HEK293 (cell line): ENCODE data around the gene IFNGR1.
"Not testable (repeated sequence)": the region's sequence is repeated elsewhere in the genome, so short reads cannot be mapped to it uniquely, and the experiment has no call there.

Source experiments
- CTCF ChIA-PET: fragments of 350-600 bp; formaldehyde crosslinking; extraction: SDS; loops from one replicate; lab custom pipeline; 2021; ENCODE audit warnings: antibody characterized with exemption; lab: Yijun Ruan, JAX
- POLR2A ChIA-PET: fragments of 300-600 bp; formaldehyde crosslinking; extraction: SDS; loops from one replicate; lab custom pipeline; 2020; ENCODE audit warnings: antibody characterized with exemption, inconsistent platforms; lab: Yijun Ruan, JAX
- H3K27ac ChIP-seq: fragments of 200-500 bp; sonication (Bioruptor generic); 2 replicates; pipeline ENCODE4 v1.5.1; 2014; ENCODE audit warnings: low read depth, low read length, control low read depth, inconsistent platforms; ENCODE audit errors: extremely low read depth
- H3K36me3 ChIP-seq, 2 experiments: fragments of 200-500 bp in 1 of 2; sonication (Bioruptor generic) in 1 of 2; 1 replicate in 1 of 2; 2 replicates in 1 of 2; pipeline ENCODE4 v1.5.1; 2014 to 2017; ENCODE audit warnings: inconsistent platforms in 2 of 2, low read length in 2 of 2; ENCODE audit not compliant: control insufficient read depth in 2 of 2, insufficient read depth in 1 of 2
- H3K4me1 ChIP-seq: fragments of 200-500 bp; sonication (Bioruptor generic); 2 replicates; pipeline ENCODE4 v1.5.1; 2014; ENCODE audit warnings: mild to moderate bottlenecking, low read length, inconsistent platforms; ENCODE audit not compliant: control insufficient read depth, insufficient read depth
- H3K4me3 ChIP-seq: 2 replicates; pipeline ENCODE4 v1.5.1; 2011; ENCODE audit warnings: low read depth, mild to moderate bottlenecking, control low read depth, low read length, moderate library complexity
- H3K9me3 ChIP-seq: fragments of 200-500 bp; sonication (Bioruptor generic); 2 replicates; pipeline ENCODE4 v1.5.1; 2014; ENCODE audit warnings: low read depth, low read length, inconsistent platforms; ENCODE audit not compliant: control insufficient read depth, insufficient read depth
- GLI4 ChIP-seq: fragments of 450-650 bp; formaldehyde crosslinking; IDR thresholded peaks from 2 replicates; pipeline ENCODE4 v1.5.1; 2016; ENCODE audit warnings: missing biosample characterization, missing genetic modification characterization
- IKZF3 ChIP-seq: fragments of 450-650 bp; IDR thresholded peaks from 2 replicates; pipeline ENCODE4 v1.5.0; 2018; ENCODE audit warnings: missing biosample characterization, mild to moderate bottlenecking, missing genetic modification characterization, moderate library complexity
- MYNN ChIP-seq: fragments of 450-650 bp; formaldehyde crosslinking; IDR thresholded peaks from 2 replicates; pipeline ENCODE4 v1.5.1; 2016; ENCODE audit warnings: missing biosample characterization, missing genetic modification characterization, borderline replicate concordance
- SETDB1 ChIP-seq: IDR thresholded peaks from one replicate; pipeline ENCODE4 v1.6.1; 2017; ENCODE audit warnings: mild to moderate bottlenecking, low read length, moderate library complexity, mixed read lengths; ENCODE audit not compliant: insufficient read length
- ZFP37 ChIP-seq: fragments of 450-650 bp; formaldehyde crosslinking; IDR thresholded peaks from 2 replicates; pipeline ENCODE4 v1.5.1; 2016; ENCODE audit warnings: missing biosample characterization, missing genetic modification characterization
- ZNF302 ChIP-seq: fragments of 450-650 bp; formaldehyde crosslinking; IDR thresholded peaks from 2 replicates; pipeline ENCODE4 v1.5.1; 2016; ENCODE audit warnings: missing biosample characterization, missing genetic modification characterization, low read depth
- ZNF354C ChIP-seq: fragments of 450-650 bp; formaldehyde crosslinking; IDR thresholded peaks from 2 replicates; pipeline ENCODE4 v1.5.1; 2016; ENCODE audit warnings: missing biosample characterization, missing genetic modification characterization, low read depth, borderline replicate concordance
- ZNF394 ChIP-seq: fragments of 450-650 bp; formaldehyde crosslinking; IDR thresholded peaks from 2 replicates; pipeline ENCODE4 v1.5.1; 2016; ENCODE audit warnings: missing biosample characterization, missing genetic modification characterization, mild to moderate bottlenecking, moderate library complexity, borderline replicate concordance
- ZNF423 ChIP-seq: fragments of 450-650 bp; formaldehyde crosslinking; IDR thresholded peaks from 2 replicates; pipeline ENCODE4 v1.5.1; 2016; ENCODE audit warnings: missing biosample characterization, missing genetic modification characterization
- ZNF514 ChIP-seq: fragments of 450-650 bp; formaldehyde crosslinking; IDR thresholded peaks from 2 replicates; pipeline ENCODE4 v1.5.1; 2016; ENCODE audit warnings: missing biosample characterization, missing genetic modification characterization
- ZNF585B ChIP-seq: fragments of 450-650 bp; formaldehyde crosslinking; IDR thresholded peaks from 2 replicates; pipeline ENCODE4 v1.5.1; 2016; ENCODE audit warnings: missing biosample characterization, missing genetic modification characterization
- ZNF623 ChIP-seq: fragments of 450-650 bp; formaldehyde crosslinking; IDR thresholded peaks from 2 replicates; pipeline ENCODE4 v1.5.1; 2016; ENCODE audit warnings: missing biosample characterization, missing genetic modification characterization
- ZNF626 ChIP-seq: fragments of 450-650 bp; sonication (Bioruptor Pico); formaldehyde crosslinking; IDR thresholded peaks from 2 replicates; pipeline ENCODE4 v1.5.1; 2018; ENCODE audit warnings: missing biosample characterization, missing genetic modification characterization, inconsistent platforms
- ZNF76 ChIP-seq: fragments of 450-650 bp; formaldehyde crosslinking; IDR thresholded peaks from 2 replicates; pipeline ENCODE4; 2016; ENCODE audit warnings: low read depth, missing biosample characterization, missing genetic modification characterization, borderline replicate concordance
- ZNF792 ChIP-seq: fragments of 450-650 bp; formaldehyde crosslinking; IDR thresholded peaks from 2 replicates; pipeline ENCODE4 v1.5.1; 2016; ENCODE audit warnings: missing biosample characterization, missing genetic modification characterization
- ZNF837 ChIP-seq: fragments of 450-650 bp; formaldehyde crosslinking; IDR thresholded peaks from 2 replicates; pipeline ENCODE4 v1.5.1; 2016; ENCODE audit warnings: missing biosample characterization, missing genetic modification characterization
- ZNF843 ChIP-seq: fragments of 450-650 bp; formaldehyde crosslinking; IDR thresholded peaks from 2 replicates; pipeline ENCODE4 v1.5.1; 2016; ENCODE audit warnings: missing biosample characterization, missing genetic modification characterization
- ZSCAN16 ChIP-seq: fragments of 450-650 bp; formaldehyde crosslinking; IDR thresholded peaks from 2 replicates; pipeline ENCODE4 v1.5.1; 2016; ENCODE audit warnings: missing biosample characterization, missing genetic modification characterization
- TF ChIP-seq, protein P1 (sequence below): fragments of 450-650 bp; formaldehyde crosslinking; IDR thresholded peaks from 2 replicates; pipeline ENCODE4 v1.5.1; 2016; ENCODE audit warnings: missing biosample characterization, missing genetic modification characterization
- TF ChIP-seq, protein P2 (sequence below): fragments of 450-650 bp; formaldehyde crosslinking; IDR thresholded peaks from 2 replicates; pipeline ENCODE4 v1.5.1; 2016; ENCODE audit warnings: missing biosample characterization, missing genetic modification characterization

The IFNGR1 gene

DNA sequence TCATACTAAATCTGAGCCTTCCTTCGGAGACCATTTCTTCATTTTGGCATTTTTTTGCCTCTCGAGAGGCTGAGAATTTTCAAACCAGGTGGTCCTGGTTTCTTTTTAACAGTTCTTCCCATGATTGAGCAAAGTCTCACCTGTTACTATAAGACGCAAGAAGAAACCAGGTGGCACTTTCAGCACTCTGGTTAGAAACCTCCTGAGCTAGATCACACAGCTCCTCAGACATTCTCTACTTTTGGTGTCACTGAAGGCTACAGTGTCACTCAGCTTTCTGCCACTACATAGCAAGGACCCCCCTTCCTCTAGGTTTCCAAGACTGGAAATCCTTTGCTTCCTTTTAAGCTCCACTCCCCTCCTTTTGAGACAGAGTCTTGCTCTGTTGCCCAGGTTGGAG lies 7.3 kb downstream of the IFNGR1 start (continued):
- TF ChIP-seq IKZF3 (tag by site-specific recombination) (no peak), ZNF514 (tag by site-specific recombination) (no peak), ZNF302 (tag by site-specific recombination) (no peak), ZNF626 (tag by site-specific recombination) (no peak)

DNA sequence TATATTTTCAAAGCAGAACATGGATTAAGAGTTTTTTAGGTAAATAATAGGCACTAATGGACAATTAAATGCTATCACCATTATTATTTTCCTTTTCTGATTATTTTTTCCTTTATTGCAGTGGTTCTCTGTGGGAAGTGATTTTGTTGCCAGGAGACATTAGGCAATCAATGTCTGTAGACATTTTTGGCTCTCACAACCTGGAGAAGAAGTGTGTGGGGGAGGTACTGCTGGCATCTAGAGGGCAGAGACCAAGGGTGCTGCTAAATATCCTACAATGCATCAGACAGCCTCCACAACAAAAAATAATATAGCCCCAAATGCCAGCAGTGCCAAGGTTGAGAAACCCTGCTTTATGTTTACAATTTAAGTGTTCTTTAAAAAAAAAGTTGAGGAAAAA lies 8.3 kb downstream of the IFNGR1 start:
- H3K4me1 ChIP-seq: no peaks in the 10 kb centered on the region
- POLR2A ChIA-PET: no interaction called here
- CTCF ChIA-PET: no interaction called here
- no peak for TF ChIP-seq ZSCAN16
- no peak for TF ChIP-seq MYNN (tag by site-specific recombination)
- TF ChIP-seq ZNF843: no peak
- TF ChIP-seq ZFP37: no peak
- TF ChIP-seq ZNF792: no peak
- no peak for TF ChIP-seq ZNF623 (tag by site-specific recombination)
- TF ChIP-seq, protein P1, sequence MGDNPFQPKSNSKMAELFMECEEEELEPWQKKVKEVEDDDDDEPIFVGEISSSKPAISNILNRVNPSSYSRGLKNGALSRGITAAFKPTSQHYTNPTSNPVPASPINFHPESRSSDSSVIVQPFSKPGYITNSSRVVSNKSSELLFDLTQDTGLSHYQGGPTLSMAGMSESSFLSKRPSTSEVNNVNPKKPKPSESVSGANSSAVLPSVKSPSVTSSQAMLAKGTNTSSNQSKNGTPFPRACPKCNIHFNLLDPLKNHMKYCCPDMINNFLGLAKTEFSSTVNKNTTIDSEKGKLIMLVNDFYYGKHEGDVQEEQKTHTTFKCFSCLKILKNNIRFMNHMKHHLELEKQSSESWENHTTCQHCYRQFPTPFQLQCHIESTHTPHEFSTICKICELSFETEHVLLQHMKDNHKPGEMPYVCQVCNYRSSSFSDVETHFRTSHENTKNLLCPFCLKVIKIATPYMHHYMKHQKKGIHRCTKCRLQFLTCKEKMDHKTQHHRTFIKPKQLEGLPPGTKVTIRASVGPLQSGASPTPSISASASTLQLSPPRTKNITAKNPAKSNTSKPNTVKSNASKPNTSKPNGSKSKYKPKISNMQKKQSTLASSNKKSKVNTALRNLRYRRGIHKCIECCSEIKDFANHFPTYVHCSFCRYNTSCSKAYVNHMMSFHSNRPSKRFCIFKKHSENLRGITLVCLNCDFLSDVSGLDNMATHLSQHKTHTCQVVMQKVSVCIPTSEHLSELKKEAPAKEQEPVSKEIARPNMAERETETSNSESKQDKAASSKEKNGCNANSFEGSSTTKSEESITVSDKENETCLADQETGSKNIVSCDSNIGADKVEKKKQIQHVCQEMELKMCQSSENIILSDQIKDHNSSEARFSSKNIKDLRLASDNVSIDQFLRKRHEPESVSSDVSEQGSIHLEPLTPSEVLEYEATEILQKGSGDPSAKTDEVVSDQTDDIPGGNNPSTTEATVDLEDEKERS (tag by site-specific recombination): no peak
- no peak for TF ChIP-seq ZNF354C
- TF ChIP-seq ZNF423 (tag by site-specific recombination): no peak
- no peak for TF ChIP-seq ZNF394 (tag by site-specific recombination)
- TF ChIP-seq ZNF585B (tag by site-specific recombination): no peak
- TF ChIP-seq, protein P2, sequence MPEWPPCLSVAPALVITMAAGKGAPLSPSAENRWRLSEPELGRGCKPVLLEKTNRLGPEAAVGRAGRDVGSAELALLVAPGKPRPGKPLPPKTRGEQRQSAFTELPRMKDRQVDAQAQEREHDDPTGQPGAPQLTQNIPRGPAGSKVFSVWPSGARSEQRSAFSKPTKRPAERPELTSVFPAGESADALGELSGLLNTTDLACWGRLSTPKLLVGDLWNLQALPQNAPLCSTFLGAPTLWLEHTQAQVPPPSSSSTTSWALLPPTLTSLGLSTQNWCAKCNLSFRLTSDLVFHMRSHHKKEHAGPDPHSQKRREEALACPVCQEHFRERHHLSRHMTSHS (tag by site-specific recombination): no peak
- TF ChIP-seq ZNF76 (tag by site-specific recombination): no peak
- no peak overlapping the region for H3K4me3 ChIP-seq
- no peaks in the 10 kb centered on the region for H3K9me3 ChIP-seq
- H3K27ac ChIP-seq: no peak overlapping the region
- peaks cover 0 to 16% of the 10 kb centered on the region in 2 experiments; a peak in 1 of 3 replicates for H3K36me3 ChIP-seq

DNA sequence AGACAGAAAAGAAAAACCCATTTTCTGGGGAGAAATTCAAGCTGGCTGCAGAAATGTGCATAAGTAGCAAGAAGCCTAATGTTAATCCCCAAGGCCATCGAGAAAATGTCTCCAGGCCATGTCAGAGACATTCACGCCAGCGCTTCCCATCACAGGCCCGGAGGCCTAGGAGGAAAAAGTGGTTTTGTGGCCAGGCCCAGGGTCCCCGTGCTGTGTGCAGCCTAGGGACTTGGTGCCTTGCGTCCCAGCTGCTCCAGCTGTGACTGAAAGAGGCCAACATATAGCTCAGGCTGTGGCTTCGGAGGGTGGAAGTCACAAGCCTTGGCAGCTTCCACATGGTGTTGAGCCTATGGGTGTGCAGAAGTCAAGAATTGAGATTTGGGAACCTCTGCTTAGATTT lies 10.9 kb downstream of the IFNGR1 start:
- peaks cover 15 to 39% of the 10 kb centered on the region in 2 experiments for H3K36me3 ChIP-seq

DNA sequence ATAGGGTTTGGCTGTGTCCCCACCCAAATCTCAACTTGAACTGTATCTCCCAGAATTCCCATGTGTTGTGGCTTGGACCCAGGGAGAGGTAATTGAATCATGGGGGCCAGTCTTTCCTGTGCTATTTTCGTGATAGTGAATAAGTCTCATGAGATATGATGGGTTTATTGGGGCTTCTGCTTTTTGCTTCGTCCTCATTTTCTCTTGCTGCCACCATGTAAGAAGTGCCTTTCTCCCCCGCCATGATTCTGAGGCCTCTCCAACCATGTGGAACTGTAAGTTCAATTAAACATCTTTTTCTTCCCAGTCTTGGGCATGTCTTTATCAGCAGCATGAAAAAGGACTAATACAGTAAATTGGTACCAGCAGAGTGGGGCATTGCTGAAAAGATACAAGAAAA lies 11.7 kb downstream of the IFNGR1 start:
- H3K4me3 ChIP-seq, CTCF ChIA-PET, H3K4me1 ChIP-seq, POLR2A ChIA-PET, H3K27ac ChIP-seq, H3K9me3 ChIP-seq: not testable (repeated sequence)
- H3K36me3 ChIP-seq: peaks cover 22 to 47% of the 10 kb centered on the region in 2 experiments

More for the DNA sequence above, 10.9 kb downstream of the IFNGR1 start:
- CTCF ChIA-PET: no interaction called here
- Histone ChIP-seq H3K4me1 (no peaks in the 10 kb centered on the region), H3K4me3 (no peak overlapping the region)
- POLR2A ChIA-PET: no interaction called here
- TF ChIP-seq SETDB1 (peak; percentile 37), ZNF585B (tag by site-specific recombination) (peak; percentile 90), ZNF837 (tag by site-specific recombination) (no peak), GLI4 (tag by site-specific recombination) (no peak)
- TF ChIP-seq, all 188 proteins: peak for 2
- no peak overlapping the region for H3K27ac ChIP-seq
- H3K9me3 ChIP-seq: no peaks in the 10 kb centered on the region
